ENCODE results near the gene GSTM4.
"Not testable (repeated sequence)": the region's sequence is repeated elsewhere in the genome, so short reads cannot be mapped to it uniquely, and the experiment has no call there.

GSTM4 gene

DNA sequence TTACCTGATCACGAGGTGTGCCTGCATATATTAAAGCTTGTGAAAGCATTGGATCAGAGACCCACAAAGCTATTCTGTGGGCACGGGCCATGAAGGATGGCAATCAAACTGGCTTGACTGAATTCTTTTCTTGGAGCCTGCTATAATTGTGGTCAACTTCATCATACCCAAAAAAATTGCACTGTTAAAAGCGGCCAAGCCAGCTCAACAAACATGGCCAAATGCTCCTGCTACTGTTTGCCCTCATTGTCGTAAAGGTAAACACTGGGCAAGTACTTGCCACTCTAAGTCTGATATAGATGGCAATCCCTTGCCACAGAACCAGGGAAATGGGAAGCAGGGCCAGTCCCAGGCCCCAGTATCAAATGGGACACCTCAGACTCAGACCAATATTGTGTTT, 49.5 kb downstream of the GSTM4 start:
- TF ChIP-seq, protein P1, sequence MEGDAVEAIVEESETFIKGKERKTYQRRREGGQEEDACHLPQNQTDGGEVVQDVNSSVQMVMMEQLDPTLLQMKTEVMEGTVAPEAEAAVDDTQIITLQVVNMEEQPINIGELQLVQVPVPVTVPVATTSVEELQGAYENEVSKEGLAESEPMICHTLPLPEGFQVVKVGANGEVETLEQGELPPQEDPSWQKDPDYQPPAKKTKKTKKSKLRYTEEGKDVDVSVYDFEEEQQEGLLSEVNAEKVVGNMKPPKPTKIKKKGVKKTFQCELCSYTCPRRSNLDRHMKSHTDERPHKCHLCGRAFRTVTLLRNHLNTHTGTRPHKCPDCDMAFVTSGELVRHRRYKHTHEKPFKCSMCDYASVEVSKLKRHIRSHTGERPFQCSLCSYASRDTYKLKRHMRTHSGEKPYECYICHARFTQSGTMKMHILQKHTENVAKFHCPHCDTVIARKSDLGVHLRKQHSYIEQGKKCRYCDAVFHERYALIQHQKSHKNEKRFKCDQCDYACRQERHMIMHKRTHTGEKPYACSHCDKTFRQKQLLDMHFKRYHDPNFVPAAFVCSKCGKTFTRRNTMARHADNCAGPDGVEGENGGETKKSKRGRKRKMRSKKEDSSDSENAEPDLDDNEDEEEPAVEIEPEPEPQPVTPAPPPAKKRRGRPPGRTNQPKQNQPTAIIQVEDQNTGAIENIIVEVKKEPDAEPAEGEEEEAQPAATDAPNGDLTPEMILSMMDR (IDR thresholded peaks at IDR 0.05) = no peak
- DNase-seq (ENCODE audit: low spot score) = no peak
- no peak overlapping the region for H3K4me3 ChIP-seq
- no peak overlapping the region for H3K27ac ChIP-seq

- H3K4me3 ChIP-seq; DNase-seq (ENCODE audit: low spot score); H3K27ac ChIP-seq: not testable (repeated sequence)
Observed at GRCh38 chr1:109708949-109709348, 53.0 kb downstream of the GSTM4 start.

GRCh38 chr1:109709822-109710221, 53.9 kb downstream of the GSTM4 start:
- not testable (repeated sequence) for H3K4me3 ChIP-seq; H3K27ac ChIP-seq; DNase-seq (ENCODE audit: low spot score)

Measured in coronary artery (tissue), 2 donors.